ENCODE measurements around the gene NDUFS3.

DNA sequence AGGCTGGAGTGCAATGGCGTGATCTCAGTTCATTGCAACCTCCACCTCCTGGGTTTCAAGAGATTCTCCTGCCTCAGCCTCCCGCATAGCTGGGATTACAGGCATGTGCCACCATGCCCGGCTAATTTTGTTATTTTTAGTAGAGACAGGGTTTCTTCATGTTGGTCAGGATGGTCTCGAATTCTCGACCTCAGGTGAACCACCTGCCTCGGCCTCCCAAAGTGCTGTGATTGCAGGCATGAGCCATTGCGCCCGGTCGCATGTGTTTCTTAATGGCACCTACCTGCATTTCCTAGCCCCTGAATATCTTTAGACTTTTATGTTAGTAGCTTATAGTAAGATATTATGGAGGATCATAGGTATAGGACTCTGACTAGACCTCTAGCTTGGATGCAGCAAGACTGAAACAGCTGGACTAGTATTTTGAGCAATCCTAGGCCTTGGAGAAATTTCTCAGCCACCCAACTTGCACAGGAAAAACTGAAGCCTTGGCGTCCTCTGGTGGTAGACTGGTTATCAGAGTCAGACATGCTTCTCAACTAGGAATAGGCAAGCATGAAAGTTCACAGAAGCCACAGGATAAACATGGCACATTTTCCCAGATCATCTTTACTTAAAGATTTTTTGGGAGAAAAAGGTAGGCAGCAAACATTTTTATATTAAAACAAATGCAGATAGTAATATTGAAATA, 38.0 kb downstream of the NDUFS3 start:
- TF ChIP-seq, protein P1, sequence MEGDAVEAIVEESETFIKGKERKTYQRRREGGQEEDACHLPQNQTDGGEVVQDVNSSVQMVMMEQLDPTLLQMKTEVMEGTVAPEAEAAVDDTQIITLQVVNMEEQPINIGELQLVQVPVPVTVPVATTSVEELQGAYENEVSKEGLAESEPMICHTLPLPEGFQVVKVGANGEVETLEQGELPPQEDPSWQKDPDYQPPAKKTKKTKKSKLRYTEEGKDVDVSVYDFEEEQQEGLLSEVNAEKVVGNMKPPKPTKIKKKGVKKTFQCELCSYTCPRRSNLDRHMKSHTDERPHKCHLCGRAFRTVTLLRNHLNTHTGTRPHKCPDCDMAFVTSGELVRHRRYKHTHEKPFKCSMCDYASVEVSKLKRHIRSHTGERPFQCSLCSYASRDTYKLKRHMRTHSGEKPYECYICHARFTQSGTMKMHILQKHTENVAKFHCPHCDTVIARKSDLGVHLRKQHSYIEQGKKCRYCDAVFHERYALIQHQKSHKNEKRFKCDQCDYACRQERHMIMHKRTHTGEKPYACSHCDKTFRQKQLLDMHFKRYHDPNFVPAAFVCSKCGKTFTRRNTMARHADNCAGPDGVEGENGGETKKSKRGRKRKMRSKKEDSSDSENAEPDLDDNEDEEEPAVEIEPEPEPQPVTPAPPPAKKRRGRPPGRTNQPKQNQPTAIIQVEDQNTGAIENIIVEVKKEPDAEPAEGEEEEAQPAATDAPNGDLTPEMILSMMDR (conservative IDR thresholded peaks at IDR 0.05), result peak; percentile 69
- no peak for TF ChIP-seq EZH2 (IDR thresholded peaks at IDR 0.05; ENCODE audit: low read depth)
